ENCODE measurements around the gene DENND2A. TPM values are rescaled to one million over a fixed set of nuclear protein-coding genes. Genes with fewer than 3 reads are reported as not detected.

The DENND2A gene
- total RNA-seq, 3 donors from 2014 or later: 6.9 to 13.1 (median 7.6) TPM

DNA sequence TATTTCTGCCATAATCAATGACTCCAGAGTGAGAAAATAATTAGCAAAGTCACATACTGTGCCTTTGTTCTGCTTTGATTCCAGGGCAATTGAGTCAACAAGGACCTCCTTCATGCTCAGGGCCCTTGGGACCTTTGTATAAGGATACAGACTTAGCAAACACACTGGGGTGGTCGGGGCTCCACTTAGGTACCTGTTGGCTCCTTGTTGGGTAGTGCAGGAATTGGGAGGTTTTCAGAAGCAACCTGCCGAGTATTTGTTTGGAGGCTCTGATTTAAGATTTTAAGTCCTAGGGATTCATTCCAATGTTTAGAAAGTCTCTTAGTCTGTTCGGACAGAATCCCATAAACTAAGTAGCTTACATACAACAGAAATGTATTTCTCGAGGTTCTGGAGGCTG lies 35.1 kb upstream of the DENND2A start:
- H3K27ac ChIP-seq: no peak overlapping the region
- intact Hi-C loops (cut with DNase I; ENCODE audit: low total_unique reads): no loop called here

GRCh38 chr7:140674899-140675701 lies 34.5 kb upstream of the DENND2A start:
- peaks cover 7% of the 10 kb centered on the region for H3K36me3 ChIP-seq
- no peak overlapping the region for H3K27ac ChIP-seq
- H3K4me3 ChIP-seq: no peak overlapping the region
- peaks cover 2 to 4% of the 10 kb centered on the region in 2 donors for H3K4me1 ChIP-seq
- no peaks in the 10 kb centered on the region for H3K27me3 ChIP-seq
- H3K9me3 ChIP-seq: no peaks in the 10 kb centered on the region
- intact Hi-C loops (cut with DNase I; ENCODE audit: low total_unique reads): no loop called here
- TF ChIP-seq, protein P1, sequence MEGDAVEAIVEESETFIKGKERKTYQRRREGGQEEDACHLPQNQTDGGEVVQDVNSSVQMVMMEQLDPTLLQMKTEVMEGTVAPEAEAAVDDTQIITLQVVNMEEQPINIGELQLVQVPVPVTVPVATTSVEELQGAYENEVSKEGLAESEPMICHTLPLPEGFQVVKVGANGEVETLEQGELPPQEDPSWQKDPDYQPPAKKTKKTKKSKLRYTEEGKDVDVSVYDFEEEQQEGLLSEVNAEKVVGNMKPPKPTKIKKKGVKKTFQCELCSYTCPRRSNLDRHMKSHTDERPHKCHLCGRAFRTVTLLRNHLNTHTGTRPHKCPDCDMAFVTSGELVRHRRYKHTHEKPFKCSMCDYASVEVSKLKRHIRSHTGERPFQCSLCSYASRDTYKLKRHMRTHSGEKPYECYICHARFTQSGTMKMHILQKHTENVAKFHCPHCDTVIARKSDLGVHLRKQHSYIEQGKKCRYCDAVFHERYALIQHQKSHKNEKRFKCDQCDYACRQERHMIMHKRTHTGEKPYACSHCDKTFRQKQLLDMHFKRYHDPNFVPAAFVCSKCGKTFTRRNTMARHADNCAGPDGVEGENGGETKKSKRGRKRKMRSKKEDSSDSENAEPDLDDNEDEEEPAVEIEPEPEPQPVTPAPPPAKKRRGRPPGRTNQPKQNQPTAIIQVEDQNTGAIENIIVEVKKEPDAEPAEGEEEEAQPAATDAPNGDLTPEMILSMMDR (IDR thresholded peaks at IDR 0.05): no peak
- TF ChIP-seq POLR2AphosphoS5 (IDR thresholded peaks at IDR 0.05) (no peak), POLR2A (IDR thresholded peaks at IDR 0.05) (no peak)
- DNase-seq (ENCODE audit: low spot score in 2 of 2): no peak

More for the DNA sequence above, 35.1 kb upstream of the DENND2A start:
- peaks cover 7% of the 10 kb centered on the region for H3K36me3 ChIP-seq
- H3K27me3 ChIP-seq: no peaks in the 10 kb centered on the region
- no peak for DNase-seq (ENCODE audit: low spot score in 2 of 2)
- no peak overlapping the region for H3K4me3 ChIP-seq
- peaks cover 2 to 4% of the 10 kb centered on the region in 2 donors for H3K4me1 ChIP-seq
- TF ChIP-seq POLR2A (IDR thresholded peaks at IDR 0.05): no peak
- no peak for TF ChIP-seq POLR2AphosphoS5 (IDR thresholded peaks at IDR 0.05)
- TF ChIP-seq, protein P1 (IDR thresholded peaks at IDR 0.05): no peak
- H3K9me3 ChIP-seq: no peaks in the 10 kb centered on the region

DNA sequence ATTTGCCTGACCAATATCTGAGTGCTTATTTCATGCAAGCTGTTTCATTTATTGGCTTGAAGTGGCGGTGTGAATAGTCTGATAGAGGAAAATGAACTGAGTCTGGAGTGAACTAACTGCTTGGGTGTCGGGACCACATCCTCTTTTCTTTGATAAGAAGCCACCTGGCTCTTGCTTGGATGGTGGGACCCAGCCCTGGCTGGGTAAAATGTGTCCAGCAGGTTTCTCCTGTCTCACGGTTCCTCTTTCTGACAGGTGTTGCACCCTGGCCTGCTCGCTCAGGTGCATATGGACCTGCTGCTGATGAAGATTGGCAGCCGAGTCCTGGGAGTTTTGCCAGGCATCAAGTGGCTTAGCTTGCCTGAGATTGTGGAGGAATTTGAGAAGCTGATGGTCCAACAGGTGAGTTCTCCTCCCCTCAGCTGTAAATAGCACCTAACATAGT lies 33.8 kb upstream of the DENND2A start:
- no peak for TF ChIP-seq POLR2A (IDR thresholded peaks at IDR 0.05)
- TF ChIP-seq, protein P1 (IDR thresholded peaks at IDR 0.05): no peak
- TF ChIP-seq POLR2AphosphoS5 (IDR thresholded peaks at IDR 0.05): no peak
- Histone ChIP-seq H3K36me3 (peaks cover 7% of the 10 kb centered on the region), H3K4me3 (peak overlapping the region in 1 of 3 donors; percentile 97), H3K27me3 (no peaks in the 10 kb centered on the region), H3K9me3 (no peaks in the 10 kb centered on the region), H3K27ac (no peak overlapping the region), H3K4me1 (peaks cover 2 to 4% of the 10 kb centered on the region in 2 donors)
- no peak for DNase-seq (ENCODE audit: low spot score in 2 of 2)
- intact Hi-C loops (cut with DNase I; ENCODE audit: low total_unique reads): no loop called here

GRCh38 chr7:140673774-140674155 lies 33.2 kb upstream of the DENND2A start:
- Histone ChIP-seq H3K27ac (peak overlapping the region; percentile 93 to 95), H3K27me3 (no peaks in the 10 kb centered on the region), H3K36me3 (peaks cover 2% of the 10 kb centered on the region), H3K4me3 (peak overlapping the region; percentile 67 to 97 (median 82)), H3K9me3 (no peaks in the 10 kb centered on the region), H3K4me1 (peaks cover 2 to 4% of the 10 kb centered on the region in 2 donors)
- intact Hi-C loops (cut with DNase I; ENCODE audit: low total_unique reads): no loop called here
- no peak for DNase-seq (ENCODE audit: low spot score in 2 of 2)
- TF ChIP-seq POLR2A (IDR thresholded peaks at IDR 0.05): no peak
- TF ChIP-seq POLR2AphosphoS5 (IDR thresholded peaks at IDR 0.05): no peak
- TF ChIP-seq, protein P1 (IDR thresholded peaks at IDR 0.05): no peak

GRCh38 chr7:140673063-140673773 lies 32.6 kb upstream of the DENND2A start:
- Histone ChIP-seq H3K36me3 (no peaks in the 10 kb centered on the region), H3K4me3 (peak overlapping the region; percentile 67 to 97 (median 82)), H3K27ac (peak overlapping the region; percentile 93 to 95), H3K4me1 (peaks cover 2 to 4% of the 10 kb centered on the region in 2 donors), H3K9me3 (no peaks in the 10 kb centered on the region), H3K27me3 (no peaks in the 10 kb centered on the region)
- intact Hi-C loops (cut with DNase I; ENCODE audit: low total_unique reads): no loop called here
- TF ChIP-seq POLR2A (IDR thresholded peaks at IDR 0.05): no peak
- TF ChIP-seq, protein P1 (IDR thresholded peaks at IDR 0.05): no peak
- TF ChIP-seq POLR2AphosphoS5 (IDR thresholded peaks at IDR 0.05): peak in 1 of 3 donors; percentile 26
- peak; percentile 57 to 72 for DNase-seq (ENCODE audit: low spot score in 2 of 2)
